ENCODE data around the gene MYL9.

MYL9 gene

GRCh38 chr20:36541227-36541767 lies at the start of gene MYL9:
Gene MYL9 (plus strand): TSS chr20:36541519. CDS start chr20:36544885, 3,366 bp downstream.
- H3K27me3 Mint-ChIP-seq (ENCODE audit: low read depth), result peaks cover 3% of the 10 kb centered on the region
- no peaks in the 10 kb centered on the region for H3K9me3 Mint-ChIP-seq
- DNase-seq (ENCODE audit: low spot score), result peak; percentile 6
- no peak within 1 kb of the TSS for H3K4me3 Mint-ChIP-seq
- no peaks in the 10 kb centered on the region for H3K4me1 Mint-ChIP-seq (ENCODE audit: low read depth)
- H3K27ac Mint-ChIP-seq, result no peak within 1 kb of the TSS
- no peaks in the 10 kb centered on the region for H3K36me3 Mint-ChIP-seq (ENCODE audit: low read depth)

- Mint-ChIP-seq H3K27me3 (ENCODE audit: low read depth) (no peaks in the 10 kb centered on the region), H3K27ac (peak overlapping the region; percentile 90), H3K4me3 (peak overlapping the region; percentile 66), H3K9me3 (no peaks in the 10 kb centered on the region), H3K36me3 (ENCODE audit: low read depth) (peaks cover 2% of the 10 kb centered on the region), H3K4me1 (ENCODE audit: low read depth) (peaks cover 22% of the 10 kb centered on the region)
- DNase-seq (ENCODE audit: low spot score), result peak; percentile 63
Observed at GRCh38 chr20:36491901-36492617, 49.3 kb upstream of the MYL9 start.

- Mint-ChIP-seq H3K4me3 (no peak overlapping the region), H3K27ac (peak overlapping the region; percentile 90), H3K27me3 (ENCODE audit: low read depth) (no peaks in the 10 kb centered on the region), H3K4me1 (ENCODE audit: low read depth) (peaks cover 22% of the 10 kb centered on the region), H3K36me3 (ENCODE audit: low read depth) (peaks cover 4% of the 10 kb centered on the region), H3K9me3 (no peaks in the 10 kb centered on the region)
- DNase-seq (ENCODE audit: low spot score), result no peak
Observed at GRCh38 chr20:36493051-36493800, 48.1 kb upstream of the MYL9 start.

GRCh38 chr20:36493801-36494114 lies 47.6 kb upstream of the MYL9 start:
- Mint-ChIP-seq H3K27ac (peak overlapping the region; percentile 60), H3K36me3 (ENCODE audit: low read depth) (peaks cover 4% of the 10 kb centered on the region), H3K4me3 (no peak overlapping the region), H3K27me3 (ENCODE audit: low read depth) (no peaks in the 10 kb centered on the region), H3K9me3 (no peaks in the 10 kb centered on the region), H3K4me1 (ENCODE audit: low read depth) (peaks cover 22% of the 10 kb centered on the region)
- DNase-seq (ENCODE audit: low spot score), result no peak

GRCh38 chr20:36496707-36497669 lies 44.3 kb upstream of the MYL9 start:
- H3K27ac Mint-ChIP-seq, result no peak overlapping the region
- H3K4me3 Mint-ChIP-seq, result no peak overlapping the region
- no peak for DNase-seq (ENCODE audit: low spot score)
- peaks cover 9% of the 10 kb centered on the region for H3K4me1 Mint-ChIP-seq (ENCODE audit: low read depth)
- H3K27me3 Mint-ChIP-seq (ENCODE audit: low read depth), result no peaks in the 10 kb centered on the region
- peaks cover 9% of the 10 kb centered on the region for H3K36me3 Mint-ChIP-seq (ENCODE audit: low read depth)
- no peaks in the 10 kb centered on the region for H3K9me3 Mint-ChIP-seq

GRCh38 chr20:36497856-36498255 lies 43.5 kb upstream of the MYL9 start:
- no peak for DNase-seq (ENCODE audit: low spot score)
- H3K4me3 Mint-ChIP-seq, result no peak overlapping the region
- H3K27ac Mint-ChIP-seq, result no peak overlapping the region
- no peaks in the 10 kb centered on the region for H3K27me3 Mint-ChIP-seq (ENCODE audit: low read depth)
- H3K4me1 Mint-ChIP-seq (ENCODE audit: low read depth), result peaks cover 2% of the 10 kb centered on the region
- peaks cover 9% of the 10 kb centered on the region for H3K36me3 Mint-ChIP-seq (ENCODE audit: low read depth)
- H3K9me3 Mint-ChIP-seq, result no peaks in the 10 kb centered on the region

- H3K4me1 Mint-ChIP-seq (ENCODE audit: low read depth), result no peaks in the 10 kb centered on the region
- no peak overlapping the region for H3K27ac Mint-ChIP-seq
- no peak overlapping the region for H3K4me3 Mint-ChIP-seq
- no peaks in the 10 kb centered on the region for H3K27me3 Mint-ChIP-seq (ENCODE audit: low read depth)
- DNase-seq (ENCODE audit: low spot score), result no peak
- H3K36me3 Mint-ChIP-seq (ENCODE audit: low read depth), result peaks cover 9% of the 10 kb centered on the region
- H3K9me3 Mint-ChIP-seq, result no peaks in the 10 kb centered on the region
Observed at GRCh38 chr20:36498386-36499179, 42.7 kb upstream of the MYL9 start.

- Mint-ChIP-seq H3K4me3 (no peak overlapping the region), H3K36me3 (ENCODE audit: low read depth) (peaks cover 9% of the 10 kb centered on the region), H3K4me1 (ENCODE audit: low read depth) (no peaks in the 10 kb centered on the region), H3K9me3 (no peaks in the 10 kb centered on the region), H3K27me3 (ENCODE audit: low read depth) (no peaks in the 10 kb centered on the region), H3K27ac (no peak overlapping the region)
- no peak for DNase-seq (ENCODE audit: low spot score)
Observed at GRCh38 chr20:36499211-36499610, 42.1 kb upstream of the MYL9 start.

GRCh38 chr20:36499723-36500501 lies 41.4 kb upstream of the MYL9 start:
- no peak overlapping the region for H3K4me3 Mint-ChIP-seq
- H3K27me3 Mint-ChIP-seq (ENCODE audit: low read depth), result no peaks in the 10 kb centered on the region
- H3K27ac Mint-ChIP-seq, result no peak overlapping the region
- H3K36me3 Mint-ChIP-seq (ENCODE audit: low read depth), result peaks cover 9% of the 10 kb centered on the region
- H3K9me3 Mint-ChIP-seq, result no peaks in the 10 kb centered on the region
- H3K4me1 Mint-ChIP-seq (ENCODE audit: low read depth), result no peaks in the 10 kb centered on the region
- DNase-seq (ENCODE audit: low spot score), result no peak

GRCh38 chr20:36501367-36502006 lies 39.8 kb upstream of the MYL9 start:
- DNase-seq (ENCODE audit: low spot score), result no peak
- no peaks in the 10 kb centered on the region for H3K27me3 Mint-ChIP-seq (ENCODE audit: low read depth)
- H3K27ac Mint-ChIP-seq, result no peak overlapping the region
- H3K4me3 Mint-ChIP-seq, result no peak overlapping the region
- peaks cover 9% of the 10 kb centered on the region for H3K36me3 Mint-ChIP-seq (ENCODE audit: low read depth)
- H3K9me3 Mint-ChIP-seq, result no peaks in the 10 kb centered on the region
- H3K4me1 Mint-ChIP-seq (ENCODE audit: low read depth), result peaks cover 2% of the 10 kb centered on the region

- H3K4me1 Mint-ChIP-seq (ENCODE audit: low read depth), result peaks cover 2% of the 10 kb centered on the region
- H3K27me3 Mint-ChIP-seq (ENCODE audit: low read depth), result no peaks in the 10 kb centered on the region
- H3K36me3 Mint-ChIP-seq (ENCODE audit: low read depth), result peaks cover 8% of the 10 kb centered on the region
- H3K9me3 Mint-ChIP-seq, result no peaks in the 10 kb centered on the region
- no peak overlapping the region for H3K27ac Mint-ChIP-seq
- H3K4me3 Mint-ChIP-seq, result no peak overlapping the region
- no peak for DNase-seq (ENCODE audit: low spot score)
Observed at GRCh38 chr20:36504295-36504694, 37.0 kb upstream of the MYL9 start.

- Mint-ChIP-seq H3K27me3 (ENCODE audit: low read depth) (no peaks in the 10 kb centered on the region), H3K27ac (no peak overlapping the region), H3K4me3 (no peak overlapping the region), H3K4me1 (ENCODE audit: low read depth) (peaks cover 2% of the 10 kb centered on the region), H3K36me3 (ENCODE audit: low read depth) (peaks cover 5% of the 10 kb centered on the region), H3K9me3 (no peaks in the 10 kb centered on the region)
- DNase-seq (ENCODE audit: low spot score), result no peak
Observed at GRCh38 chr20:36506253-36506652, 35.1 kb upstream of the MYL9 start.
